SK-N-SH treated with all-trans-retinoic acid at 6 μM for 48 hours (cell line): ENCODE measurements around the gene SMIM45.

ENCODE experiments used
- ATAC-seq: fragments of 200-7000 bp; cut with Tn5 transposase; 3 replicates; pipeline ENCODE4 v1.9.1; 2020; ENCODE audit warnings: mild to moderate bottlenecking, moderate library complexity
- BACH2 ChIP-seq: fragments of 250-450 bp; sonication (Bioruptor Pico); IDR thresholded peaks from 2 replicates; pipeline ENCODE4 v1.9.0; 2021; ENCODE audit warnings: mild to moderate bottlenecking, borderline replicate concordance
- CREB5 ChIP-seq: fragments of 250-450 bp; sonication (Bioruptor Pico); IDR thresholded peaks from 2 replicates; pipeline ENCODE4 v1.5.1; 2020; ENCODE audit warnings: low read depth, mild to moderate bottlenecking, moderate library complexity
- CSDC2 ChIP-seq: fragments of 250-450 bp; sonication (Bioruptor Pico); IDR thresholded peaks from 2 replicates; pipeline ENCODE4 v1.5.0; 2020; ENCODE audit warnings: mild to moderate bottlenecking, moderate library complexity
- CSRNP3 ChIP-seq: fragments of 250-450 bp; sonication (Bioruptor Pico); IDR thresholded peaks from 2 replicates; pipeline ENCODE4 v1.5.1; 2021; ENCODE audit warnings: mild to moderate bottlenecking, moderate library complexity
- ESRRG ChIP-seq: fragments of 250-450 bp; sonication (Bioruptor Pico); IDR thresholded peaks from 2 replicates; pipeline ENCODE4 v1.6.1; 2021; ENCODE audit warnings: mild to moderate bottlenecking
- GLIS3 ChIP-seq: fragments of 250-450 bp; sonication (Bioruptor Pico); IDR thresholded peaks from 2 replicates; pipeline ENCODE4 v1.5.0; 2020; ENCODE audit warnings: mild to moderate bottlenecking, moderate library complexity
- ISL1 ChIP-seq: fragments of 250-450 bp; sonication (Bioruptor Pico); IDR thresholded peaks from 2 replicates; pipeline ENCODE4 v2.1.2; 2022; ENCODE audit warnings: mild to moderate bottlenecking, moderate library complexity
- OSR1 ChIP-seq: fragments of 250-450 bp; sonication (Bioruptor Pico); IDR thresholded peaks from 2 replicates; pipeline ENCODE4 v1.8.0; 2022; ENCODE audit warnings: moderate library complexity, mild to moderate bottlenecking, inconsistent platforms
- PATZ1 ChIP-seq: fragments of 250-450 bp; sonication (Bioruptor Pico); IDR thresholded peaks from 2 replicates; pipeline ENCODE4 v1.8.0; 2020; ENCODE audit warnings: mild to moderate bottlenecking, moderate library complexity, borderline replicate concordance
- PPARA ChIP-seq: fragments of 250-450 bp; sonication (Bioruptor Pico); IDR thresholded peaks from 2 replicates; pipeline ENCODE4 v1.5.0; 2020; ENCODE audit warnings: mild to moderate bottlenecking, borderline replicate concordance
- TCF4 ChIP-seq: fragments of 250-450 bp; sonication (Bioruptor Pico); IDR thresholded peaks from 2 replicates; pipeline ENCODE4 v1.8.0; 2021; ENCODE audit warnings: mild to moderate bottlenecking, moderate library complexity, borderline replicate concordance
- TOX ChIP-seq: fragments of 250-450 bp; sonication (Bioruptor Pico); IDR thresholded peaks from 2 replicates; pipeline ENCODE4 v1.8.0; 2021; ENCODE audit warnings: mild to moderate bottlenecking, moderate library complexity, borderline replicate concordance
- TSHZ2 ChIP-seq: fragments of 250-450 bp; sonication (Bioruptor Pico); IDR thresholded peaks from 2 replicates; pipeline ENCODE4 v1.5.0; 2020; ENCODE audit warnings: mild to moderate bottlenecking, moderate library complexity
- ZC3H10 ChIP-seq: fragments of 250-450 bp; sonication (Bioruptor Pico); IDR thresholded peaks from 2 replicates; pipeline ENCODE4 v1.5.1; 2021; ENCODE audit warnings: mild to moderate bottlenecking, moderate library complexity
- ZFP3 ChIP-seq: fragments of 250-450 bp; sonication (Bioruptor Pico); IDR thresholded peaks from 2 replicates; pipeline ENCODE4 v1.5.0; 2020; ENCODE audit warnings: mild to moderate bottlenecking, moderate library complexity
- ZFP30 ChIP-seq: fragments of 450-650 bp; formaldehyde crosslinking; IDR thresholded peaks from 2 replicates; pipeline ENCODE4 v1.5.0; 2022; ENCODE audit warnings: mild to moderate bottlenecking, moderate library complexity
- ZNF70 ChIP-seq: fragments of 450-650 bp; formaldehyde crosslinking; IDR thresholded peaks from 2 replicates; pipeline ENCODE4 v1.5.0; 2020; ENCODE audit warnings: mild to moderate bottlenecking, moderate library complexity

The SMIM45 gene

GRCh38 chr22:41966607-41967240 lies 14.8 kb downstream of the SMIM45 start:
- ATAC-seq = peak; percentile 77

GRCh38 chr22:41968601-41969000 lies 16.7 kb downstream of the SMIM45 start:
- no peak for TF ChIP-seq CSRNP3 (CRISPR knock-in tag)
- TF ChIP-seq TSHZ2 = no peak
- TF ChIP-seq TOX (CRISPR knock-in tag) = no peak
- TF ChIP-seq, all 23 proteins: peak for 0
- no peak for ATAC-seq

More at GRCh38 chr22:41966607-41967240, 14.8 kb downstream of the SMIM45 start:
- TF ChIP-seq ISL1 (no peak), PATZ1 (CRISPR knock-in tag) (no peak), GLIS3 (CRISPR knock-in tag) (no peak), PPARA (CRISPR knock-in tag) (no peak), OSR1 (CRISPR knock-in tag) (no peak), ZNF70 (CRISPR knock-in tag) (no peak), ESRRG (no peak), TSHZ2 (no peak), CSRNP3 (CRISPR knock-in tag) (no peak), CREB5 (no peak), ZFP30 (CRISPR knock-in tag) (no peak), BACH2 (CRISPR knock-in tag) (no peak), ZC3H10 (CRISPR knock-in tag) (no peak), ZFP3 (no peak), CSDC2 (CRISPR knock-in tag) (no peak)

- TF ChIP-seq TOX (CRISPR knock-in tag) = no peak
- TF ChIP-seq TCF4 = no peak
- ATAC-seq = no peak
Observed at GRCh38 chr22:41969110-41969646, 17.2 kb downstream of the SMIM45 start, which contains the start of gene SEPTIN3. Gene SEPTIN3, plus strand, starts transcription at chr22:41969443. Its CDS starts 2,050 bp downstream, at chr22:41971493.
